H1 (cell line): Measurements from ENCODE around the gene MPND. TPM values are rescaled to one million over a fixed set of nuclear protein-coding genes. Genes with fewer than 3 reads are reported as not detected.

ENCODE experiments used
- CTCF ChIA-PET: fragments of 300-600 bp; sonication (Branson Sonifier 250); formaldehyde crosslinking; loops from one replicate; lab custom pipeline; 2021; ENCODE audit not compliant: partially characterized antibody; lab: Charles Lee
- POLR2A ChIA-PET: fragments of 300-600 bp; sonication (Branson Sonifier 250); formaldehyde crosslinking; loops from one replicate; lab custom pipeline; 2021; ENCODE audit warnings: inconsistent platforms; ENCODE audit not compliant: partially characterized antibody; lab: Charles Lee
- DNase-seq, 2 experiments: peaks; one replicate each; pipeline versions ENCODE4 v3.0.0 to v3.0.0-alpha.2; 2010 to 2022; ENCODE audit warnings: low spot score in 2 of 2, low read depth in 1 of 2, mixed read lengths in 1 of 2
- FAIRE-seq: peaks from 2 replicates; lab custom pipeline; 2011; peaks lifted over from hg19 to GRCh38; lab: Jason Lieb, UNC
- H2AFZ ChIP-seq: 2 replicates; pipeline ENCODE4 v1.8.1; 2012; ENCODE audit warnings: low read length, inconsistent platforms
- H2AK5ac ChIP-seq: 2 replicates; pipeline ENCODE4 v1.6.1; 2013; ENCODE audit warnings: low read depth, low read length
- H2BK120ac ChIP-seq: replicated peaks from 2 replicates; pipeline ENCODE3; 2013; ENCODE audit warnings: low read depth, low read length, inconsistent platforms
- H2BK12ac ChIP-seq: 2 replicates; pipeline ENCODE4 v1.6.1; 2013; ENCODE audit warnings: low read depth, low read length
- H2BK15ac ChIP-seq: 2 replicates; pipeline ENCODE4 v1.6.1; 2013; ENCODE audit warnings: low read length
- H2BK20ac ChIP-seq: 2 replicates; pipeline ENCODE4 v1.6.1; 2013; ENCODE audit warnings: low read length
- H2BK5ac ChIP-seq: 2 replicates; pipeline ENCODE4 v1.6.1; 2013; ENCODE audit warnings: low read depth, low read length
- H3K14ac ChIP-seq: 2 replicates; pipeline ENCODE4 v1.6.1; 2013; ENCODE audit warnings: inconsistent platforms; ENCODE audit not compliant: insufficient read length
- H3K18ac ChIP-seq: 2 replicates; pipeline ENCODE4 v1.6.1; 2013; ENCODE audit warnings: low read length; ENCODE audit errors: extremely low read depth
- H3K23ac ChIP-seq: 2 replicates; pipeline ENCODE4 v1.6.1; 2013; ENCODE audit warnings: inconsistent platforms; ENCODE audit not compliant: insufficient read length
- H3K23me2 ChIP-seq: 2 replicates; pipeline ENCODE4 v1.6.1; 2013; ENCODE audit warnings: low read depth, low read length
- H3K27ac ChIP-seq: 2 replicates; pipeline ENCODE4 v1.6.1; 2011; ENCODE audit warnings: low read depth, low read length, inconsistent platforms
- H3K27me3 ChIP-seq, 4 experiments: replicated peaks in 1 of 4; 1 replicate in 1 of 4; 2 replicates in 3 of 4; pipeline versions ENCODE4 v1.6.1 to v1.8.1; 2011 to 2013; ENCODE audit warnings: low read length in 3 of 4, mild to moderate bottlenecking in 3 of 4, inconsistent platforms in 2 of 4, mixed read lengths in 2 of 4, moderate library complexity in 1 of 4; ENCODE audit not compliant: control insufficient read depth in 3 of 4, insufficient read depth in 3 of 4; ENCODE audit errors: extremely low read depth in 1 of 4
- H3K36me3 ChIP-seq, 4 experiments: 2 replicates each; pipeline versions ENCODE4 v1.6.1 to v1.8.1; 2011 to 2013; ENCODE audit warnings: mild to moderate bottlenecking in 4 of 4, low read length in 3 of 4, moderate library complexity in 2 of 4, control low read depth in 1 of 4, inconsistent platforms in 1 of 4; ENCODE audit not compliant: insufficient read depth in 4 of 4, control insufficient read depth in 2 of 4
- H3K4ac ChIP-seq: replicated peaks from 2 replicates; pipeline ENCODE3; 2013; ENCODE audit warnings: low read length, low read depth, mixed read lengths, inconsistent platforms; ENCODE audit not compliant: insufficient read length
- H3K4me1 ChIP-seq, 4 experiments: replicated peaks in 1 of 4; 1 replicate in 1 of 4; 2 replicates in 3 of 4; pipeline versions ENCODE4 v1.6.1 to v1.8.1; 2011 to 2013; ENCODE audit warnings: low read length in 3 of 4, inconsistent platforms in 2 of 4, mixed read lengths in 1 of 4; ENCODE audit not compliant: insufficient read depth in 4 of 4, control insufficient read depth in 3 of 4
- H3K4me2 ChIP-seq, 2 experiments: 2 replicates each; pipeline versions ENCODE4 v1.6.1 to v1.8.1; 2011 to 2013; ENCODE audit warnings: low read depth in 2 of 2, low read length in 2 of 2, control low read depth in 1 of 2, inconsistent platforms in 1 of 2, mild to moderate bottlenecking in 1 of 2; ENCODE audit not compliant: insufficient read depth in 1 of 2
- H3K4me3 ChIP-seq, 4 experiments: fragments of 200-600, 300-600 bp in 1 of 4; sonication (generic), shearing (Covaris generic), sonication (Bioruptor Twin) in 1 of 4; 2 replicates each; pipeline versions ENCODE4 v1.5.1 to v1.8.1; 2011 to 2016; ENCODE audit warnings: low read length in 4 of 4, low read depth in 3 of 4, control low read depth in 2 of 4, inconsistent platforms in 2 of 4, mild to moderate bottlenecking in 2 of 4, mixed read lengths in 1 of 4, moderate library complexity in 1 of 4; ENCODE audit not compliant: insufficient read depth in 2 of 4; ENCODE audit errors: extremely low read depth in 1 of 4
- H3K56ac ChIP-seq: replicated peaks from 2 replicates; pipeline ENCODE3; 2013; ENCODE audit warnings: low read depth, mild to moderate bottlenecking, mixed read lengths, low read length, inconsistent platforms; ENCODE audit not compliant: insufficient read length
- H3K79me1 ChIP-seq: 2 replicates; pipeline ENCODE4 v1.6.1; 2013; ENCODE audit warnings: low read depth, low read length, control low read depth
- H3K79me2 ChIP-seq, 2 experiments: 2 replicates each; pipeline versions ENCODE4 v1.6.1 to v1.8.1; 2012 to 2013; ENCODE audit warnings: low read length in 2 of 2, mild to moderate bottlenecking in 2 of 2, inconsistent platforms in 1 of 2; ENCODE audit not compliant: insufficient read depth in 2 of 2, control insufficient read depth in 1 of 2
- H3K9ac ChIP-seq, 4 experiments: replicated peaks in 1 of 4; 1 replicate in 1 of 4; 2 replicates in 3 of 4; pipeline versions ENCODE4 v1.6.1 to v1.8.1; 2011 to 2013; ENCODE audit warnings: low read depth in 3 of 4, low read length in 3 of 4, control low read depth in 2 of 4, mild to moderate bottlenecking in 2 of 4, moderate library complexity in 2 of 4, inconsistent platforms in 1 of 4; ENCODE audit errors: extremely low read depth in 1 of 4
- H3K9me3 ChIP-seq, 2 experiments: 2 replicates each; pipeline versions ENCODE4 v1.6.1 to v1.8.1; 2012 to 2013; ENCODE audit warnings: mild to moderate bottlenecking in 2 of 2, moderate library complexity in 2 of 2, control low read depth in 1 of 2, inconsistent platforms in 1 of 2, low read depth in 1 of 2, low read length in 1 of 2, mixed read lengths in 1 of 2; ENCODE audit not compliant: insufficient read depth in 2 of 2
- H4K20me1 ChIP-seq, 2 experiments: replicated peaks in 1 of 2; 2 replicates each; pipeline versions ENCODE3 to v1.8.1; 2011 to 2013; ENCODE audit warnings: inconsistent platforms in 2 of 2, low read length in 2 of 2, mild to moderate bottlenecking in 1 of 2; ENCODE audit not compliant: insufficient read depth in 2 of 2, control insufficient read depth in 1 of 2
- H4K5ac ChIP-seq: 2 replicates; pipeline ENCODE4 v1.6.1; 2013; ENCODE audit warnings: low read length, low read depth, mixed read lengths, inconsistent platforms; ENCODE audit not compliant: insufficient read length
- H4K8ac ChIP-seq: 2 replicates; pipeline ENCODE4 v1.8.0; 2013; ENCODE audit warnings: mild to moderate bottlenecking, moderate library complexity, low read length, inconsistent platforms; ENCODE audit not compliant: insufficient read depth; ENCODE audit errors: extremely low read depth
- H4K91ac ChIP-seq: replicated peaks from 2 replicates; pipeline ENCODE3; 2013; ENCODE audit warnings: low read length, mixed read lengths, inconsistent platforms; ENCODE audit not compliant: insufficient read length
- CBX5 ChIP-seq: fragments of 300-800, 300-1000 bp; sonication (generic); IDR thresholded peaks from 2 replicates; pipeline ENCODE4 v1.7.1; 2016; ENCODE audit warnings: antibody characterized with exemption, low read length, low read depth
- EZH2 ChIP-seq: fragments of 200-600 bp; sonication (generic); IDR thresholded peaks from 2 replicates; pipeline ENCODE4 v1.7.1; 2012; ENCODE audit warnings: low read depth, mild to moderate bottlenecking, moderate library complexity, low read length, inconsistent platforms; ENCODE audit not compliant: severe bottlenecking
- GABPA ChIP-seq: IDR thresholded peaks from 2 replicates; pipeline ENCODE4 v1.6.1; 2011; ENCODE audit warnings: mild to moderate bottlenecking, low read length, moderate library complexity, borderline replicate concordance; ENCODE audit not compliant: insufficient read depth
- JUND ChIP-seq: IDR thresholded peaks from 2 replicates; pipeline ENCODE4 v1.6.1; 2011; ENCODE audit warnings: mild to moderate bottlenecking, improper control_type of control experiment, low read length
- KDM5A ChIP-seq: fragments of 200-600 bp; IDR thresholded peaks from 2 replicates; pipeline ENCODE4 v1.7.1; 2012; ENCODE audit warnings: mild to moderate bottlenecking, low read length, inconsistent platforms, mixed read lengths
- MAFK ChIP-seq: IDR thresholded peaks from 2 replicates; pipeline ENCODE4 v1.6.1; 2012; ENCODE audit warnings: low read depth, mild to moderate bottlenecking, improper control_type of control experiment, low read length
- NRF1 ChIP-seq: IDR thresholded peaks from 2 replicates; pipeline ENCODE4 v1.6.1; 2011; ENCODE audit warnings: mild to moderate bottlenecking, low read depth, low read length, improper control_type of control experiment
- RBBP5 ChIP-seq: IDR thresholded peaks from 2 replicates; pipeline ENCODE4 v1.7.1; 2012; ENCODE audit warnings: low read depth, mild to moderate bottlenecking, inconsistent platforms, low read length, moderate library complexity, borderline replicate concordance
- SP4 ChIP-seq: IDR thresholded peaks from 2 replicates; pipeline ENCODE4 v1.6.1; 2012; ENCODE audit warnings: low read length, inconsistent platforms
- TAF1 ChIP-seq: IDR thresholded peaks from 2 replicates; pipeline ENCODE4 v1.6.1; 2011; ENCODE audit warnings: mild to moderate bottlenecking, low read depth, low read length
- TCF12 ChIP-seq: IDR thresholded peaks from 2 replicates; pipeline ENCODE4 v1.6.1; 2011; ENCODE audit warnings: low read depth, mild to moderate bottlenecking, low read length
- WGBS, 2 experiments: shearing (Covaris generic) in 1 of 2; methylation state at CpG; one replicate each; pipeline versions ENCODE4 v1.1.6 to v1.1.7; 2013 to 2015; ENCODE audit warnings: low lambda C conversion rate in 2 of 2, mixed read lengths in 2 of 2, inconsistent platforms in 1 of 2, low coverage in 1 of 2, missing lambda C conversion rate in 1 of 2; ENCODE audit not compliant: insufficient replicate concordance in 2 of 2, insufficient coverage in 1 of 2, insufficient read length in 1 of 2; ENCODE audit errors: extremely low coverage in 1 of 2, missing lambda C conversion rate in 1 of 2; 5-methylcytosine and 5-hydroxymethylcytosine counted together
- polyA plus RNA-seq, 7 experiments: library from polyadenylated mRNA; depleted of rRNA in 3 of 7; stranded (reverse) in 5 of 7; unstranded in 2 of 7; fragments of >200 nt in 5 of 7; fragments of 200-250 nt in 2 of 7; gene quantifications; 1 replicate in 5 of 7; 2 replicates in 1 of 7; 4 replicates in 1 of 7; pipeline versions ENCODE4 v1.2.1 to v1.2.3, GENCODE V29; 2011 to 2013; ENCODE audit warnings: missing spikeins in 2 of 7, mixed read lengths in 2 of 7
- total RNA-seq: library from RNA; stranded (reverse); fragmentation: NEBNext Ultra II Directional; extraction: Animal tissue kit (Norgen Biotek cat#: 25700); gene quantifications from 2 replicates; pipeline ENCODE4 v1.2.1, GENCODE V29; 2021

MPND gene
- total and polyA plus RNA-seq, 2 of the 8 experiments (the other 6 are each of a cell fraction or from before 2014, with no cell fraction given), result 22.9 to 27.7 TPM

DNA sequence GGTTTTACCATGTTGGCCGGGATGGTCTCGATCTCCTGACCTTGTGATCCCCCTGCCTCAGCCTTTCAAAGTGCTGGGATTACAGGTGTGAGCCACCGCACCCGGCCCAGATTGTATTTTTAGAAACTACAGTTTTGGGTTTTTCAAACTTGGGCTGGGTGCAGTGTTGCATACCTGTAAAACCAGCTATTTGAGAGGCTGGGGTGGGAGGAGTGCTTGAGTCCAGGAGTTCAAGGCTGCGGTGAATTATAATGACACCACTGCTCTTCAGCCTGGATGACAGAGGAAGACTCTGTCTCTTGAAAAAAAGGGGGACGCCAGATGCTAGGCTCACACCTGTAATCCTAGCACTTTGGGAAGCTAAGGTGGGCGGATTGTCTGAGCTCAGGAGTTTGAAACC lies 63.3 kb downstream of the MPND start:
- POLR2A ChIA-PET, result interaction anchor here (0.7 to 49.6 kb wide), 8 partner anchors 15 to 113 kb away, joined by 3 to 1590 read pairs (median 9); partner anchors contain the start of genes HDGFL2 and UBXN6

More for the DNA sequence above, 63.3 kb downstream of the MPND start:
- no peak for FAIRE-seq
- Histone ChIP-seq H3K79me1 (peaks cover 10% of the 10 kb centered on the region), H3K9ac (no peak overlapping the region), H2BK15ac (no peak overlapping the region), H4K5ac (no peak overlapping the region), H3K27ac (no peak overlapping the region), H3K4ac (no peak overlapping the region), H3K56ac (no peak overlapping the region), H3K4me1 (peaks cover 2 to 22% (median 12%) of the 10 kb centered on the region in 4 experiments), H4K20me1 (peaks cover 20% of the 10 kb centered on the region in 2 experiments), H4K91ac (no peak overlapping the region), H3K23me2 (peaks cover 7% of the 10 kb centered on the region), H3K4me2 (no peak overlapping the region; a peak in 1 of 4 replicates), H3K4me3 (no peak overlapping the region), H3K79me2 (peaks cover 36 to 85% of the 10 kb centered on the region in 2 experiments), H3K27me3 (no peaks in the 10 kb centered on the region), H4K8ac (no peak overlapping the region), H3K36me3 (peaks cover 9 to 46% (median 20%) of the 10 kb centered on the region in 4 experiments), H2AFZ (no peak overlapping the region), H3K14ac (no peak overlapping the region), H3K23ac (no peak overlapping the region), H2BK5ac (peak overlapping the region; percentile 73; the same call in 1 of the 2 replicates), H3K18ac (no peak overlapping the region), H2BK20ac (no peak overlapping the region), H2BK12ac (no peak overlapping the region), H2AK5ac (no peak overlapping the region), H2BK120ac (no peak overlapping the region), H3K9me3 (no peaks in the 10 kb centered on the region)
- DNase-seq, result no peak
- TF ChIP-seq SP4, result no peak
- TF ChIP-seq TCF12, result no peak
- no peak for TF ChIP-seq RBBP5
- no peak for TF ChIP-seq EZH2
- no peak for TF ChIP-seq JUND
- no peak for TF ChIP-seq MAFK
- TF ChIP-seq GABPA, result no peak
- TF ChIP-seq TAF1, result no peak
- no peak for TF ChIP-seq CBX5
- no peak for TF ChIP-seq KDM5A
- TF ChIP-seq NRF1, result no peak
- CTCF ChIA-PET, result interaction anchor here (1.6 to 2.7 kb wide), 3 partner anchors 9 to 44 kb away, joined by 4 to 9 read pairs (median 6); no protein-coding TSS in a partner anchor
- 94% methylated on average over 7 of the region's 7 CpGs; no CpG with 5 or more reads in 1 of the 2 experiments for WGBS, 2 experiments
